CD14-positive monocyte (primary cell): ENCODE measurements around the gene OVOL2. TPM values are rescaled to one million over a fixed set of nuclear protein-coding genes. Genes with fewer than 3 reads are reported as not detected.

Experiments used
- DNase-seq, 3 donors: peaks; one replicate each; pipeline ENCODE4 v3.0.0-alpha.2; 2011 to 2022
- H2AFZ ChIP-seq: 2 replicates; pipeline ENCODE4 v1.6.0; 2012; ENCODE audit warnings: mild to moderate bottlenecking, low read depth, low read length, inconsistent platforms; ENCODE audit not compliant: insufficient read depth, poor library complexity, severe bottlenecking
- H3K27ac ChIP-seq, 2 donors: 1 replicate in 1 of 2; 2 replicates in 1 of 2; pipeline ENCODE4 v1.5.1; 2012 to 2013; ENCODE audit warnings: low read length in 2 of 2, control low read depth in 1 of 2, inconsistent platforms in 1 of 2, low read depth in 1 of 2, mild to moderate bottlenecking in 1 of 2
- H3K27me3 ChIP-seq, 2 donors: one replicate each; pipeline versions ENCODE4 v1.6.0 to v1.6.1; 2011 to 2013; ENCODE audit warnings: low read length in 2 of 2; ENCODE audit not compliant: control insufficient read depth in 2 of 2, insufficient read depth in 2 of 2
- H3K36me3 ChIP-seq, 2 donors: replicated peaks in 1 of 2; 1 replicate in 1 of 2; 2 replicates in 1 of 2; pipeline versions ENCODE4 v1.5.1 to v1.6.1; 2012 to 2013; ENCODE audit warnings: low read length in 2 of 2, control low read depth in 1 of 2, inconsistent platforms in 1 of 2, mild to moderate bottlenecking in 1 of 2; ENCODE audit not compliant: insufficient read depth in 2 of 2, control insufficient read depth in 1 of 2
- H3K4me1 ChIP-seq, 2 donors: 1 replicate in 1 of 2; 2 replicates in 1 of 2; pipeline versions ENCODE4 v1.5.1 to v1.6.1; 2012 to 2013; ENCODE audit warnings: low read length in 2 of 2, control low read depth in 1 of 2, inconsistent platforms in 1 of 2, mild to moderate bottlenecking in 1 of 2, moderate library complexity in 1 of 2; ENCODE audit not compliant: insufficient read depth in 2 of 2, control insufficient read depth in 1 of 2
- H3K4me2 ChIP-seq: replicated peaks from 2 replicates; pipeline ENCODE3; 2012; ENCODE audit warnings: low read length, moderate library complexity, mild to moderate bottlenecking; ENCODE audit not compliant: poor library complexity, severe bottlenecking; ENCODE audit errors: extremely low read depth
- H3K4me3 ChIP-seq, 3 experiments: fragments of 200-600 bp in 1 of 3; sonication (generic) in 1 of 3; replicated peaks in 1 of 3; 1 replicate in 2 of 3; 2 replicates in 1 of 3; pipeline ENCODE4 v1.5.1; 2011 to 2013; ENCODE audit warnings: low read length in 3 of 3, mild to moderate bottlenecking in 3 of 3, control low read depth in 2 of 3, low read depth in 2 of 3, inconsistent platforms in 1 of 3, moderate library complexity in 1 of 3
- H3K79me2 ChIP-seq: 2 replicates; pipeline ENCODE4 v1.6.0; 2012; ENCODE audit warnings: mild to moderate bottlenecking, control low read depth, inconsistent platforms, low read length, moderate library complexity; ENCODE audit not compliant: insufficient read depth
- H3K9ac ChIP-seq: 2 replicates; pipeline ENCODE4 v1.6.0; 2017; ENCODE audit warnings: low read length, mild to moderate bottlenecking; ENCODE audit not compliant: insufficient read depth, poor library complexity, severe bottlenecking
- H3K9me3 ChIP-seq, 2 donors: replicated peaks in 1 of 2; 1 replicate in 1 of 2; 2 replicates in 1 of 2; pipeline versions ENCODE4 v1.5.1 to v1.6.1; 2012 to 2013; ENCODE audit warnings: low read length in 2 of 2, control low read depth in 1 of 2; ENCODE audit not compliant: control insufficient read depth in 1 of 2, insufficient read depth in 1 of 2
- H4K20me1 ChIP-seq: 2 replicates; pipeline ENCODE4 v1.6.0; 2012; ENCODE audit warnings: mild to moderate bottlenecking, low read length, control low read depth, moderate library complexity; ENCODE audit not compliant: insufficient read depth
- H3K27ac Mint-ChIP-seq, 7 donors: one replicate each; pipeline ENCODE4 v1.8.0; 2020; ENCODE audit warnings: mild to moderate bottlenecking in 7 of 7, mixed read lengths in 7 of 7, moderate library complexity in 6 of 7, inconsistent platforms in 2 of 7
- H3K27me3 Mint-ChIP-seq, 3 donors: one replicate each; pipeline ENCODE4 v1.8.0; 2021 to 2022; ENCODE audit warnings: low read depth in 3 of 3, mild to moderate bottlenecking in 3 of 3, mixed read lengths in 3 of 3, moderate library complexity in 3 of 3, inconsistent platforms in 1 of 3
- H3K36me3 Mint-ChIP-seq, 2 donors: one replicate each; pipeline ENCODE4 v1.8.0; 2020; ENCODE audit warnings: mixed read lengths in 2 of 2, inconsistent platforms in 1 of 2, mild to moderate bottlenecking in 1 of 2
- H3K4me1 Mint-ChIP-seq: one replicate; pipeline ENCODE4 v1.8.0; 2020; ENCODE audit warnings: mild to moderate bottlenecking, mixed read lengths
- H3K4me3 Mint-ChIP-seq, 2 donors: one replicate each; pipeline ENCODE4 v1.8.0; 2020; ENCODE audit warnings: mild to moderate bottlenecking in 2 of 2, mixed read lengths in 2 of 2, moderate library complexity in 1 of 2
- H3K9me3 Mint-ChIP-seq, 7 donors: one replicate each; pipeline ENCODE4 v1.8.0; 2020 to 2022; ENCODE audit warnings: mixed read lengths in 7 of 7, mild to moderate bottlenecking in 6 of 7, moderate library complexity in 6 of 7, inconsistent platforms in 2 of 7
- WGBS: methylation state at CpG from one replicate; pipeline ENCODE4 v1.1.5; 2013; ENCODE audit warnings: missing lambda C conversion rate; ENCODE audit not compliant: insufficient coverage; 5-methylcytosine and 5-hydroxymethylcytosine counted together
- intact Hi-C, 2 donors: fragments of 100-400 bp; cut with micrococcal nuclease; formaldehyde crosslinking; loops; one replicate each; pipeline versions ENCODE4 v1.15.0 to v1.15.1; 2023
- polyA plus RNA-seq, 3 donors: library from polyadenylated mRNA; depleted of rRNA in 1 of 3; unstranded in 2 of 3; stranded (reverse) in 1 of 3; fragments of 300-500 nt in 2 of 3; fragments of >200 nt in 1 of 3; fragmentation: Illumina TruSeq in 2 of 3; gene quantifications; 1 replicate in 2 of 3; 2 replicates in 1 of 3; pipeline ENCODE4 v1.2.3, GENCODE V29; 2012 to 2021
- TF ChIP-seq, protein P1 (sequence below): fragments of 200-600 bp; IDR thresholded peaks from one replicate; pipeline ENCODE4 v1.8.0; 2022; ENCODE audit warnings: antibody characterized with exemption, mild to moderate bottlenecking

Gene OVOL2
- polyA plus RNA-seq, 3 donors, result not detected

DNA sequence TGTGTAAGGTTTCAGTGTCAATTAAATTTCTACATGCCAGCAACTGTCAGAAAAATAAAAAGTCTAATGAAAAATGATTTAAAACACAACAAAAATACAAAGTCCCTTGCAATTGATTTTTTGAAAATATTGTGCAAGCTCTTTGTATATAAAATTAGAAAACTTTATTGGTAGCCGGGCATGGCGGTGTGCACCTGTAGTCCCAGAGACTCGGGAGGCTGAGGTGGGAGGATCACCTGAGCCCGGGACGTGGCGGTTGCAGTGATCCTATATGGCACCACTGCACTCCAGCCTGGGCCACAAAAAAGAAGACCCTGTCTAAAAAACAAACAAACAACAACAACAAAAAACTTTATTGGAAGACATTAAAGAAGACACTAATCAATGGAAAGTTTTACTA is 6.0 kb upstream of the OVOL2 start:
- no peaks in the 10 kb centered on the region for H3K36me3 ChIP-seq
- WGBS, result 100% methylated on average over 2 of the region's 6 CpGs
- peaks cover 2 to 6% of the 10 kb centered on the region in 2 donors for H3K4me1 ChIP-seq
- H3K4me1 Mint-ChIP-seq, result peaks cover 4% of the 10 kb centered on the region
- H3K9me3 Mint-ChIP-seq, result peaks cover 0 to 11% (median 3%) of the 10 kb centered on the region in 7 donors
- H3K9me3 ChIP-seq, result peaks cover 0 to 19% of the 10 kb centered on the region in 2 donors
- H3K4me3 ChIP-seq, result no peak overlapping the region
- DNase-seq, result no peak
- H3K79me2 ChIP-seq, result no peaks in the 10 kb centered on the region
- peaks cover 26 to 43% of the 10 kb centered on the region in 2 donors for H3K27me3 ChIP-seq
- H4K20me1 ChIP-seq, result no peaks in the 10 kb centered on the region
- no peak overlapping the region for H3K4me2 ChIP-seq
- H3K9ac ChIP-seq, result no peak overlapping the region
- H2AFZ ChIP-seq, result no peak overlapping the region
- H3K27ac ChIP-seq, result no peak overlapping the region
- H3K36me3 Mint-ChIP-seq, result no peaks in the 10 kb centered on the region
- intact Hi-C loops, result no loop called here
- peak overlapping the region in 1 of 7 donors; percentile 70 for H3K27ac Mint-ChIP-seq
- TF ChIP-seq, protein P1, sequence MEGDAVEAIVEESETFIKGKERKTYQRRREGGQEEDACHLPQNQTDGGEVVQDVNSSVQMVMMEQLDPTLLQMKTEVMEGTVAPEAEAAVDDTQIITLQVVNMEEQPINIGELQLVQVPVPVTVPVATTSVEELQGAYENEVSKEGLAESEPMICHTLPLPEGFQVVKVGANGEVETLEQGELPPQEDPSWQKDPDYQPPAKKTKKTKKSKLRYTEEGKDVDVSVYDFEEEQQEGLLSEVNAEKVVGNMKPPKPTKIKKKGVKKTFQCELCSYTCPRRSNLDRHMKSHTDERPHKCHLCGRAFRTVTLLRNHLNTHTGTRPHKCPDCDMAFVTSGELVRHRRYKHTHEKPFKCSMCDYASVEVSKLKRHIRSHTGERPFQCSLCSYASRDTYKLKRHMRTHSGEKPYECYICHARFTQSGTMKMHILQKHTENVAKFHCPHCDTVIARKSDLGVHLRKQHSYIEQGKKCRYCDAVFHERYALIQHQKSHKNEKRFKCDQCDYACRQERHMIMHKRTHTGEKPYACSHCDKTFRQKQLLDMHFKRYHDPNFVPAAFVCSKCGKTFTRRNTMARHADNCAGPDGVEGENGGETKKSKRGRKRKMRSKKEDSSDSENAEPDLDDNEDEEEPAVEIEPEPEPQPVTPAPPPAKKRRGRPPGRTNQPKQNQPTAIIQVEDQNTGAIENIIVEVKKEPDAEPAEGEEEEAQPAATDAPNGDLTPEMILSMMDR, result no peak
- H3K27me3 Mint-ChIP-seq, result peaks cover 51 to 65% (median 61%) of the 10 kb centered on the region in 3 donors
- H3K4me3 Mint-ChIP-seq, result peak overlapping the region in 1 of 2 donors; percentile 49

DNA sequence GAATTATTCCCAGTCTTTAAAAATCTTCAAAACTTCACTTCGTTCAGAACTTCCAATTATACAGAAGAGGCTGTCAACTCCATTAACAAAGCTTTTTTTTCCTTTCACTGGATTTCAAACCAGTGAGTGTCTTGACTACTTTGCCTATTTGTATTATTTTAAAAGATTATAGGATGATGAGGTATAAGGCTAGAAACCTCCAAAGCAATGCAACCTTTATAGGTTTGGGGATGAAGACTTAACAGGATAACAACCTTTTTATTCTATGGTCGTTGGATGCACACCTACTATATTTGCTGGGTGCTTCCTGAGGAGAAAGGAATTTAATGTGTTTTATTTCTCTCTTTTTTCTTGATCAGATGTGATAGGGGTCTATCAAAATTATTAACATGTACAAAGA is 1.9 kb upstream of the OVOL2 start:
- TF ChIP-seq, protein P1, result no peak
- Histone ChIP-seq H3K9me3 (peaks cover 0 to 27% of the 10 kb centered on the region in 2 donors), H3K4me1 (peaks cover 30 to 44% of the 10 kb centered on the region in 2 donors), H3K27me3 (peaks cover 64 to 82% of the 10 kb centered on the region in 2 donors), H3K9ac (no peak overlapping the region), H3K4me3 (no peak overlapping the region), H2AFZ (no peak overlapping the region), H3K36me3 (no peaks in the 10 kb centered on the region), H3K27ac (no peak overlapping the region), H3K79me2 (no peaks in the 10 kb centered on the region), H4K20me1 (no peaks in the 10 kb centered on the region), H3K4me2 (no peak overlapping the region)
- peak overlapping the region in 1 of 2 donors; percentile 75 for H3K4me3 Mint-ChIP-seq
- peaks cover 30% of the 10 kb centered on the region for H3K4me1 Mint-ChIP-seq
- intact Hi-C loops, result loop anchor here in 1 of 2 donors (5.0 to 10.0 kb wide), 2 partner anchors 75 to 228 kb away; partner anchors contain the start of genes KAT14, PET117 and ZNF133
- H3K36me3 Mint-ChIP-seq, result peaks cover 0 to 6% of the 10 kb centered on the region in 2 donors
- no peak for DNase-seq
- H3K27ac Mint-ChIP-seq, result no peak overlapping the region
- WGBS, result no CpG with 5 or more reads among the region's 2 CpGs
- peaks cover 0 to 28% (median 10%) of the 10 kb centered on the region in 7 donors for H3K9me3 Mint-ChIP-seq
- peaks cover 76 to 98% (median 84%) of the 10 kb centered on the region in 3 donors for H3K27me3 Mint-ChIP-seq
